Measurements from ENCODE around the gene CCDC88C. TPM values are rescaled to one million over a fixed set of nuclear protein-coding genes. Genes with fewer than 3 reads are reported as not detected.

CCDC88C gene
- total and polyA plus RNA-seq, 9 donors: 2.0 to 17.7 (median 3.9) TPM

- Histone ChIP-seq H3K9me3 (no peaks in the 10 kb centered on the region), H3K27ac (no peak overlapping the region), H3K27me3 (no peaks in the 10 kb centered on the region), H3K4me1 (ENCODE audit: insufficient read depth) (peaks cover 2% of the 10 kb centered on the region), H3K4me3 (no peak overlapping the region), H3K36me3 (no peaks in the 10 kb centered on the region)
- WGBS, 3 donors: 81 to 86% (median 84%) methylated on average over 9 of the region's 9 CpGs
- intact Hi-C loops (cut with DNase I): no loop called here
- TF ChIP-seq POLR2A (IDR thresholded peaks at IDR 0.05) (no peak), EP300 (IDR thresholded peaks at IDR 0.05) (no peak), CTCF (IDR thresholded peaks at IDR 0.05) (no peak)
- DNase-seq: no peak
Observed at GRCh38 chr14:91245029-91245428, 172.6 kb downstream of the CCDC88C start.

- TF ChIP-seq EP300 (IDR thresholded peaks at IDR 0.05) (no peak), CTCF (IDR thresholded peaks at IDR 0.05) (no peak), POLR2A (IDR thresholded peaks at IDR 0.05) (no peak)
- intact Hi-C loops (cut with DNase I): no loop called here
- Histone ChIP-seq H3K27me3 (no peaks in the 10 kb centered on the region), H3K27ac (no peak within 1 kb of the TSS), H3K4me1 (ENCODE audit: insufficient read depth) (peaks cover 2% of the 10 kb centered on the region), H3K9me3 (no peaks in the 10 kb centered on the region), H3K4me3 (no peak within 1 kb of the TSS), H3K36me3 (no peaks in the 10 kb centered on the region)
- peak in 1 of 5 donors; percentile 50 for DNase-seq
- 4 to 28% (median 8%) methylated on average over 12 of the region's 12 CpGs for WGBS, 3 donors
Observed at GRCh38 chr14:91244501-91244901, 173.1 kb downstream of the CCDC88C start, which contains the start of gene GPR68. Gene GPR68 (minus strand): TSS chr14:91244704. CDS start chr14:91235050, 9,654 bp downstream.

GRCh38 chr14:91243074-91243471, 174.5 kb downstream of the CCDC88C start:
- Histone ChIP-seq H3K27ac (no peak overlapping the region), H3K27me3 (no peaks in the 10 kb centered on the region), H3K9me3 (no peaks in the 10 kb centered on the region), H3K4me1 (ENCODE audit: insufficient read depth) (peaks cover 2% of the 10 kb centered on the region), H3K4me3 (no peak overlapping the region), H3K36me3 (no peaks in the 10 kb centered on the region)
- WGBS, 3 donors: 84 to 89% (median 88%) methylated on average over 6 of the region's 6 CpGs
- no peak for DNase-seq
- no peak for TF ChIP-seq POLR2A (IDR thresholded peaks at IDR 0.05)
- no peak for TF ChIP-seq EP300 (IDR thresholded peaks at IDR 0.05)
- no peak for TF ChIP-seq CTCF (IDR thresholded peaks at IDR 0.05)
- intact Hi-C loops (cut with DNase I): no loop called here

GRCh38 chr14:91242635-91243034, 175.0 kb downstream of the CCDC88C start:
- no peaks in the 10 kb centered on the region for H3K9me3 ChIP-seq
- WGBS, 3 donors: 88 to 89% (median 88%) methylated on average over 4 of the region's 4 CpGs
- H3K36me3 ChIP-seq: no peaks in the 10 kb centered on the region
- no peak overlapping the region for H3K27ac ChIP-seq
- H3K4me3 ChIP-seq: no peak overlapping the region
- peaks cover 2% of the 10 kb centered on the region for H3K4me1 ChIP-seq (ENCODE audit: insufficient read depth)
- H3K27me3 ChIP-seq: no peaks in the 10 kb centered on the region
- intact Hi-C loops (cut with DNase I): no loop called here
- TF ChIP-seq POLR2A (IDR thresholded peaks at IDR 0.05) (no peak), CTCF (IDR thresholded peaks at IDR 0.05) (no peak), EP300 (IDR thresholded peaks at IDR 0.05) (no peak)
- DNase-seq: no peak
